NCI-H2196 treated with DMSO at 0.1 percent for 48 hours (cell line): ENCODE results near the gene C12orf75.

Experiments used
- DNase-seq: peaks from one replicate; lab custom pipeline; 2025; ENCODE audit not compliant: unreplicated experiment; lab: John Stamatoyannopoulos, UW

Gene C12orf75

GRCh38 chr12:105413911-105414487 is 83.5 kb downstream of the C12orf75 start:
- no peak for DNase-seq

- no peak for DNase-seq
These were observed 87.2 kb downstream of the C12orf75 start for GRCh38 chr12:105417732-105418131.

GRCh38 chr12:105418229-105418628 is 87.7 kb downstream of the C12orf75 start:
- DNase-seq, result no peak

GRCh38 chr12:105418821-105419291 is 88.4 kb downstream of the C12orf75 start:
- DNase-seq, result no peak

- DNase-seq, result no peak
These were observed 89.1 kb downstream of the C12orf75 start for GRCh38 chr12:105419606-105420005.

GRCh38 chr12:105420046-105420445 is 89.6 kb downstream of the C12orf75 start:
- no peak for DNase-seq

GRCh38 chr12:105420659-105421240 is 90.3 kb downstream of the C12orf75 start:
- DNase-seq, result peak; percentile 49
